NB4 (cell line): Measurements from ENCODE around the gene DIAPH3.

Experiments used
- CTCF ChIP-seq: IDR thresholded peaks from one replicate; pipeline ENCODE4 v1.5.1; 2012; ENCODE audit warnings: low read depth, low read length
- MYC ChIP-seq: IDR thresholded peaks from 2 replicates; pipeline ENCODE4 v1.6.1; 2011; ENCODE audit warnings: low read depth, low read length
- POLR2A ChIP-seq: IDR thresholded peaks from 2 replicates; pipeline ENCODE4 v1.6.1; 2011; ENCODE audit warnings: mild to moderate bottlenecking; ENCODE audit not compliant: insufficient read length; ENCODE audit errors: extremely low read depth

GRCh38 chr13:59766236-59766635 lies 397.5 kb downstream of the DIAPH3 start:
- TF ChIP-seq CTCF (no peak), POLR2A (no peak), MYC (no peak)
